Mammary epithelial cell (primary cell): ENCODE data around the gene SMPD1.

Experiments used
- CTCF ChIP-seq, 2 donors: IDR thresholded peaks in 1 of 2; conservative IDR thresholded peaks in 1 of 2; 2 replicates each; pipeline ENCODE4 v1.5.1; 2011 to 2012; ENCODE audit warnings: inconsistent platforms in 2 of 2, low read length in 2 of 2, mild to moderate bottlenecking in 2 of 2, control low read depth in 1 of 2, low read depth in 1 of 2; ENCODE audit not compliant: insufficient read depth in 1 of 2; ENCODE audit errors: extremely low read depth in 1 of 2
- EZH2 ChIP-seq: IDR thresholded peaks from 2 replicates; pipeline ENCODE4 v1.6.1; 2012; ENCODE audit warnings: low read length, inconsistent platforms, borderline replicate concordance

GRCh38 chr11:6378640-6378989 is 11.7 kb upstream of the SMPD1 start:
- TF ChIP-seq CTCF (conservative IDR thresholded peaks at IDR 0.05 in 1 of 2, IDR thresholded peaks at IDR 0.05 in 1 of 2; ENCODE audit: extremely low read depth in 1 of 2, insufficient read depth in 1 of 2, low read depth in 1 of 2, low read length in 2 of 2) (no peak), EZH2 (no peak)
